ENCODE data around the gene OR5K4.

- no peak for TF ChIP-seq YY1 (IDR thresholded peaks at IDR 0.05; ENCODE audit: insufficient read depth, insufficient read length)
- no peak for TF ChIP-seq SUZ12 (IDR thresholded peaks at IDR 0.05; ENCODE audit: extremely low read depth, insufficient read depth, insufficient read length)
These were observed 7.6 kb downstream of the OR5K4 start for GRCh38 chr3:98361289-98361688.
